ENCODE results near the gene C16orf78. TPM values are rescaled to one million over a fixed set of nuclear protein-coding genes. Genes with fewer than 3 reads are reported as not detected.

The C16orf78 gene
- total RNA-seq, 6 experiments from 2014 or later, result not detected

- peaks cover 26% of the 10 kb centered on the region for H3K9me3 Mint-ChIP-seq
- no peak for TF ChIP-seq CTCF (IDR thresholded peaks at IDR 0.05)
- no peaks in the 10 kb centered on the region for H3K4me1 Mint-ChIP-seq (ENCODE audit: low read depth)
- no peaks in the 10 kb centered on the region for H3K36me3 Mint-ChIP-seq (ENCODE audit: low read depth)
- H3K27me3 Mint-ChIP-seq (ENCODE audit: insufficient read depth), result no peaks in the 10 kb centered on the region
- no peak overlapping the region for H3K4me3 Mint-ChIP-seq
- DNase-seq, result no peak
- no peak overlapping the region for H3K27ac Mint-ChIP-seq
These were observed 29.2 kb upstream of the C16orf78 start for GRCh38 chr16:49344401-49344800.

GRCh38 chr16:49345829-49346228 lies 27.8 kb upstream of the C16orf78 start:
- H3K9me3 Mint-ChIP-seq, result peaks cover 22% of the 10 kb centered on the region
- no peak overlapping the region for H3K27ac Mint-ChIP-seq
- H3K27me3 Mint-ChIP-seq (ENCODE audit: insufficient read depth), result no peaks in the 10 kb centered on the region
- H3K4me3 Mint-ChIP-seq, result no peak overlapping the region
- TF ChIP-seq CTCF (IDR thresholded peaks at IDR 0.05), result no peak
- no peak for DNase-seq
- no peaks in the 10 kb centered on the region for H3K36me3 Mint-ChIP-seq (ENCODE audit: low read depth)
- no peaks in the 10 kb centered on the region for H3K4me1 Mint-ChIP-seq (ENCODE audit: low read depth)

GRCh38 chr16:49346459-49346858 lies 27.1 kb upstream of the C16orf78 start:
- no peak for DNase-seq
- H3K27ac Mint-ChIP-seq, result no peak overlapping the region
- TF ChIP-seq CTCF (IDR thresholded peaks at IDR 0.05), result no peak
- H3K4me1 Mint-ChIP-seq (ENCODE audit: low read depth), result no peaks in the 10 kb centered on the region
- H3K36me3 Mint-ChIP-seq (ENCODE audit: low read depth), result no peaks in the 10 kb centered on the region
- H3K9me3 Mint-ChIP-seq, result peaks cover 20% of the 10 kb centered on the region
- no peak overlapping the region for H3K4me3 Mint-ChIP-seq
- H3K27me3 Mint-ChIP-seq (ENCODE audit: insufficient read depth), result no peaks in the 10 kb centered on the region

GRCh38 chr16:49347476-49347875 lies 26.1 kb upstream of the C16orf78 start:
- Mint-ChIP-seq H3K4me3 (no peak overlapping the region), H3K36me3 (ENCODE audit: low read depth) (no peaks in the 10 kb centered on the region), H3K9me3 (peaks cover 12% of the 10 kb centered on the region; the same call in 1 of the 2 replicates), H3K27ac (no peak overlapping the region), H3K4me1 (ENCODE audit: low read depth) (no peaks in the 10 kb centered on the region), H3K27me3 (ENCODE audit: insufficient read depth) (no peaks in the 10 kb centered on the region)
- DNase-seq, result no peak
- no peak for TF ChIP-seq CTCF (IDR thresholded peaks at IDR 0.05)

- no peak overlapping the region for H3K27ac Mint-ChIP-seq
- no peaks in the 10 kb centered on the region for H3K4me1 Mint-ChIP-seq (ENCODE audit: low read depth)
- peaks cover 12% of the 10 kb centered on the region; the same call in 1 of the 2 replicates for H3K9me3 Mint-ChIP-seq
- H3K4me3 Mint-ChIP-seq, result no peak overlapping the region
- no peak for DNase-seq
- H3K36me3 Mint-ChIP-seq (ENCODE audit: low read depth), result no peaks in the 10 kb centered on the region
- no peak; the same call in 1 of the 2 replicates for TF ChIP-seq CTCF (IDR thresholded peaks at IDR 0.05)
- H3K27me3 Mint-ChIP-seq (ENCODE audit: insufficient read depth), result no peaks in the 10 kb centered on the region
These were observed 25.0 kb upstream of the C16orf78 start for GRCh38 chr16:49348408-49349176.

Data from HFFc6 (cell line).